A549 (cell line): ENCODE measurements around the gene GTF2H1. TPM values are rescaled to one million over a fixed set of nuclear protein-coding genes. Genes with fewer than 3 reads are reported as not detected.

Experiments used
- ATAC-seq, 2 experiments: fragments of 200-7000 bp in 1 of 2; fragments of >200 bp in 1 of 2; cut with Nextera tagmentation in 1 of 2; cut with Tn5 transposase in 1 of 2; 3 replicates each; pipeline versions ENCODE4 v1.8.0 to v1.9.1; 2018 to 2020; ENCODE audit warnings: mild to moderate bottlenecking in 1 of 2, moderate library complexity in 1 of 2
- CTCF ChIA-PET: fragments of 300-600 bp; sonication (Branson Sonifier 250); formaldehyde crosslinking; extraction: SDS; loops from one replicate; lab custom pipeline; 2021; ENCODE audit warnings: antibody characterized with exemption, inconsistent platforms; lab: Yijun Ruan, JAX
- POLR2A ChIA-PET: fragments of 350-600 bp; formaldehyde crosslinking; extraction: SDS; loops from one replicate; lab custom pipeline; 2021; ENCODE audit warnings: antibody characterized with exemption, inconsistent platforms; lab: Yijun Ruan, JAX
- DNase-seq, 2 experiments: peaks; one replicate each; pipeline versions ENCODE4 v3.0.0 to v3.0.0-alpha.2; 2011 to 2016; ENCODE audit warnings: low read depth in 1 of 2, low spot score in 1 of 2
- FAIRE-seq: peaks from 2 replicates; lab custom pipeline; 2011; peaks lifted over from hg19 to GRCh38; lab: Jason Lieb, UNC
- H3K27ac ChIP-seq, 2 experiments: fragments of >200 bp; sonication (Bioruptor Twin); formaldehyde crosslinking; 3 replicates each; pipeline ENCODE4 v1.5.1; 2016 to 2017
- H3K4me1 ChIP-seq: fragments of >200 bp; sonication (Bioruptor Twin); formaldehyde crosslinking; 3 replicates; pipeline ENCODE4 v1.6.1; 2016
- H3K4me2 ChIP-seq: fragments of >200 bp; sonication (Bioruptor Twin); formaldehyde crosslinking; 3 replicates; pipeline ENCODE4 v1.6.1; 2016
- H3K4me3 ChIP-seq: fragments of >200 bp; sonication (Bioruptor Twin); formaldehyde crosslinking; 3 replicates; pipeline ENCODE4 v1.5.1; 2016
- H3K9me3 ChIP-seq: fragments of >200 bp; sonication (Bioruptor Twin); formaldehyde crosslinking; 3 replicates; pipeline ENCODE4 v1.6.1; 2016
- BHLHE40 ChIP-seq: IDR thresholded peaks from 2 replicates; pipeline ENCODE4 v1.6.1; 2012; ENCODE audit warnings: low read depth, low read length, inconsistent platforms
- EP300 ChIP-seq, 2 experiments: fragments of >200 bp; sonication (Bioruptor Twin); formaldehyde crosslinking; IDR thresholded peaks; 2 replicates in 1 of 2; 3 replicates in 1 of 2; pipeline ENCODE4 v1.6.1; 2016 to 2017
- ESRRA ChIP-seq: fragments of 150-350 bp; IDR thresholded peaks from 2 replicates; pipeline ENCODE4 v1.6.1; 2014; ENCODE audit warnings: mild to moderate bottlenecking, low read length, borderline replicate concordance
- FOSB ChIP-seq: fragments of 250-450 bp; sonication (Bioruptor Pico); IDR thresholded peaks from 2 replicates; pipeline ENCODE4 v1.5.0; 2020; ENCODE audit warnings: mild to moderate bottlenecking, moderate library complexity
- FOXS1 ChIP-seq: fragments of 250-450 bp; sonication (Bioruptor Pico); IDR thresholded peaks from 2 replicates; pipeline ENCODE4 v1.5.0; 2020; ENCODE audit warnings: mild to moderate bottlenecking, moderate library complexity
- HDAC2 ChIP-seq: fragments of 200-600 bp; sonication (generic); IDR thresholded peaks from 2 replicates; pipeline ENCODE4 v1.6.1; 2016
- HOXA7 ChIP-seq: fragments of 250-450 bp; sonication (Bioruptor Pico); IDR thresholded peaks from 2 replicates; pipeline ENCODE4 v1.5.0; 2020; ENCODE audit warnings: mild to moderate bottlenecking, moderate library complexity
- HOXB5 ChIP-seq: fragments of 250-450 bp; sonication (Bioruptor Pico); IDR thresholded peaks from 2 replicates; pipeline ENCODE4 v1.5.0; 2020; ENCODE audit warnings: mild to moderate bottlenecking, moderate library complexity
- KDM1A ChIP-seq: fragments of 200-600 bp; sonication (generic); IDR thresholded peaks from 2 replicates; pipeline ENCODE4 v1.6.1; 2016; ENCODE audit warnings: low read depth, mild to moderate bottlenecking
- MAZ ChIP-seq: fragments of 150-350 bp; IDR thresholded peaks from 2 replicates; pipeline ENCODE4 v1.6.1; 2014; ENCODE audit warnings: antibody characterized with exemption, low read depth, low read length, borderline replicate concordance
- NFE2L2 ChIP-seq: fragments of 150-350 bp; conservative IDR thresholded peaks from 2 replicates; pipeline ENCODE4 v1.6.1; 2014; ENCODE audit warnings: low read length
- NPAS2 ChIP-seq: fragments of 250-450 bp; sonication (Bioruptor Pico); IDR thresholded peaks from 2 replicates; pipeline ENCODE4 v1.8.0; 2022; ENCODE audit warnings: mild to moderate bottlenecking, moderate library complexity, borderline replicate concordance
- NR3C1 ChIP-seq: fragments of >200 bp; sonication (Bioruptor Twin); formaldehyde crosslinking; IDR thresholded peaks from 3 replicates; pipeline ENCODE4 v1.6.1; 2017
- PHF8 ChIP-seq: fragments of 200-600 bp; sonication (generic); IDR thresholded peaks from 2 replicates; pipeline ENCODE4 v1.6.1; 2016; ENCODE audit warnings: low read depth, mild to moderate bottlenecking, antibody characterized with exemption, moderate library complexity, borderline replicate concordance
- POLR2AphosphoS2 ChIP-seq: conservative IDR thresholded peaks from 2 replicates; pipeline ENCODE4 v1.6.1; 2012; ENCODE audit warnings: low read length, improper control_type of control experiment, inconsistent platforms
- RARB ChIP-seq: fragments of 250-450 bp; sonication (Bioruptor Pico); IDR thresholded peaks from 2 replicates; pipeline ENCODE4 v1.8.0; 2021; ENCODE audit warnings: mild to moderate bottlenecking, moderate library complexity
- RCOR1 ChIP-seq: fragments of 150-350 bp; IDR thresholded peaks from 2 replicates; pipeline ENCODE4 v1.6.1; 2014; ENCODE audit warnings: antibody characterized with exemption, low read length, low read depth
- RNF2 ChIP-seq: fragments of 200-600 bp; sonication (generic); IDR thresholded peaks from 2 replicates; pipeline ENCODE4 v1.6.1; 2016; ENCODE audit warnings: low read depth, mild to moderate bottlenecking, antibody characterized with exemption, moderate library complexity, borderline replicate concordance
- SMC3 ChIP-seq: fragments of >200 bp; sonication (Bioruptor Twin); formaldehyde crosslinking; IDR thresholded peaks from 3 replicates; pipeline ENCODE4 v1.6.1; 2018; ENCODE audit warnings: inconsistent platforms
- ZC3H11A ChIP-seq: fragments of 450-650 bp; IDR thresholded peaks from 2 replicates; pipeline ENCODE4 v1.6.1; 2014; ENCODE audit warnings: antibody characterized with exemption, mild to moderate bottlenecking
- ZFP36 ChIP-seq: fragments of 450-650 bp; IDR thresholded peaks from 2 replicates; pipeline ENCODE4 v1.6.1; 2014; ENCODE audit warnings: borderline replicate concordance; ENCODE audit not compliant: partially characterized antibody
- ZNF302 ChIP-seq: fragments of 250-450 bp; sonication (Bioruptor Pico); IDR thresholded peaks from 2 replicates; pipeline ENCODE4 v1.9.0; 2021; ENCODE audit warnings: inconsistent platforms, mild to moderate bottlenecking, moderate library complexity
- WGBS: methylation state at CpG from one replicate; pipeline ENCODE4 v1.1.6; 2017; ENCODE audit errors: missing lambda C conversion rate; 5-methylcytosine and 5-hydroxymethylcytosine counted together
- polyA plus RNA-seq, 4 experiments: library from polyadenylated mRNA; depleted of rRNA in 3 of 4; stranded (reverse); fragments of >200 nt; fragmentation: RNase III in 1 of 4; extraction: RNeasy Plus Mini Kit Qiagen cat#74134 plus additional on column Dnase treatment in 1 of 4; gene quantifications; 2 replicates in 3 of 4; 3 replicates in 1 of 4; pipeline ENCODE4 v1.2.3, GENCODE V29; 2011 to 2017
- TF ChIP-seq, protein P1 (sequence below): fragments of >200 bp; sonication (Bioruptor Twin); formaldehyde crosslinking; IDR thresholded peaks from 3 replicates; pipeline ENCODE4 v1.5.1; 2016
- TF ChIP-seq, protein P2 (sequence below): fragments of 250-450 bp; sonication (Bioruptor Pico); IDR thresholded peaks from 2 replicates; pipeline ENCODE4 v1.5.0; 2021; ENCODE audit warnings: mild to moderate bottlenecking, moderate library complexity, borderline replicate concordance
- TF ChIP-seq, protein P3 (sequence below): fragments of 250-450 bp; sonication (Bioruptor Pico); IDR thresholded peaks from 2 replicates; pipeline ENCODE4 v1.5.0; 2020; ENCODE audit warnings: low read depth, mild to moderate bottlenecking, moderate library complexity
- TF ChIP-seq, protein P4 (sequence below): fragments of 150-350 bp; IDR thresholded peaks from 2 replicates; pipeline ENCODE4 v1.6.1; 2014; ENCODE audit warnings: low read depth, mild to moderate bottlenecking, low read length
- TF ChIP-seq, protein P5 (sequence below): IDR thresholded peaks from 2 replicates; pipeline ENCODE4 v1.6.1; 2012

The GTF2H1 gene
- polyA plus RNA-seq, 2 of the 4 experiments (the other 2 are of a cell fraction) = 38.8 to 56.0 TPM

DNA sequence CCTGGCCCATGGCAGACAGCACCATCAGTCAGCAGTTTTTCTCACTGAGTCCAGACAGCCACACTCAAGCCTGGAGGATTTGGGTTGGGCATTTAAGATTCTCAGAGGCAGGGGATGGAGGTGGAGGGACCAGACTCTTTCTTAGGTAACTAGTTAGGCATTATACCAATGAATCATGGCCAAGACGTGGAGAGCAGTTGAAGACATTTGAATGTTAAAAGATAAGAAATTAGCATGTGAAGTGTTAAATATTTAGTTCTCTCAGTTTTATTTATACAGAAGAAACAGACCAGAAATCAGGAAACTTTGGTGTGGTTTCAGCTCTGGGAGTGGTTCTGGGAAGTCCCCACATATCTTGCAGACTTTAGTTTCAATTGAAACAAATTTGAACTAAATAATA is 9.9 kb downstream of the GTF2H1 start:
- 76% methylated on average over 1 of the region's 1 CpG for WGBS
- CTCF ChIA-PET = interaction anchor here (1.0 kb wide), 1 partner anchor 49 kb away, joined by 3 read pairs; no protein-coding TSS in a partner anchor

DNA sequence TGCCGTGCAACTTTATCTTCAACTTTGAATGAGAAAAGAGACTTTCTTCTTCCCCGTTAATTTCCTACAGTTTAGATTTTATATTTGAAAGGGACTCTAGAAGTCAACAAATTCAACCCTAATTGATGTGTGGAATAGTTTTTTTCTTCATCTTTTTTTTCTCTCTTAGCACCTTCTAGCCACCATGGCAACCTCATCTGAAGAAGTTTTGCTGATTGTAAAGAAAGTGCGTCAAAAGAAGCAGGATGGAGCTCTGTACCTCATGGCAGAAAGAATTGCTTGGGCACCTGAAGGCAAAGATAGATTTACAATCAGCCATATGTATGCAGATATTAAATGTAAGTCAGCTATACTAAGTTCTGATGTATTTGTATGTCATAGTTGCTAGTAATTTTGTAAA is 10.5 kb downstream of the GTF2H1 start:
- DNase-seq (no peak), ATAC-seq (no peak), FAIRE-seq (no peak)
- H3K9me3 ChIP-seq = no peaks in the 10 kb centered on the region
- POLR2A ChIA-PET = no interaction called here
- WGBS = 92% methylated on average over 3 of the region's 3 CpGs
- no peak overlapping the region for H3K4me3 ChIP-seq
- CTCF ChIA-PET = interaction anchor here (1.0 kb wide), 1 partner anchor 48 kb away, joined by 3 read pairs; no protein-coding TSS in a partner anchor
- TF ChIP-seq FOSB (CRISPR knock-in tag) = no peak
- no peak for TF ChIP-seq RCOR1
- TF ChIP-seq, protein P1, sequence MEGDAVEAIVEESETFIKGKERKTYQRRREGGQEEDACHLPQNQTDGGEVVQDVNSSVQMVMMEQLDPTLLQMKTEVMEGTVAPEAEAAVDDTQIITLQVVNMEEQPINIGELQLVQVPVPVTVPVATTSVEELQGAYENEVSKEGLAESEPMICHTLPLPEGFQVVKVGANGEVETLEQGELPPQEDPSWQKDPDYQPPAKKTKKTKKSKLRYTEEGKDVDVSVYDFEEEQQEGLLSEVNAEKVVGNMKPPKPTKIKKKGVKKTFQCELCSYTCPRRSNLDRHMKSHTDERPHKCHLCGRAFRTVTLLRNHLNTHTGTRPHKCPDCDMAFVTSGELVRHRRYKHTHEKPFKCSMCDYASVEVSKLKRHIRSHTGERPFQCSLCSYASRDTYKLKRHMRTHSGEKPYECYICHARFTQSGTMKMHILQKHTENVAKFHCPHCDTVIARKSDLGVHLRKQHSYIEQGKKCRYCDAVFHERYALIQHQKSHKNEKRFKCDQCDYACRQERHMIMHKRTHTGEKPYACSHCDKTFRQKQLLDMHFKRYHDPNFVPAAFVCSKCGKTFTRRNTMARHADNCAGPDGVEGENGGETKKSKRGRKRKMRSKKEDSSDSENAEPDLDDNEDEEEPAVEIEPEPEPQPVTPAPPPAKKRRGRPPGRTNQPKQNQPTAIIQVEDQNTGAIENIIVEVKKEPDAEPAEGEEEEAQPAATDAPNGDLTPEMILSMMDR = no peak
- no peak for TF ChIP-seq PHF8
- no peak for TF ChIP-seq POLR2AphosphoS2
- TF ChIP-seq MAZ = no peak
- no peak overlapping the region for H3K27ac ChIP-seq
- H3K4me1 ChIP-seq = peaks cover 15% of the 10 kb centered on the region
- H3K4me2 ChIP-seq = no peak overlapping the region

More for the DNA sequence above, 9.9 kb downstream of the GTF2H1 start:
- Histone ChIP-seq H3K4me1 (peaks cover 15% of the 10 kb centered on the region), H3K4me3 (no peak overlapping the region), H3K9me3 (no peaks in the 10 kb centered on the region), H3K4me2 (no peak overlapping the region), H3K27ac (0 out of 6 replicates have a peak overlapping the region, but pooled peaks of 1 of the 2 experiments have one; percentile 31)
- ATAC-seq (no peak), DNase-seq (no peak), FAIRE-seq (no peak)
- POLR2A ChIA-PET = no interaction called here
- no peak for TF ChIP-seq POLR2AphosphoS2
- no peak for TF ChIP-seq HDAC2
- no peak for TF ChIP-seq ESRRA
- no peak for TF ChIP-seq RARB
- TF ChIP-seq FOSB (CRISPR knock-in tag) = no peak
- TF ChIP-seq, protein P2, sequence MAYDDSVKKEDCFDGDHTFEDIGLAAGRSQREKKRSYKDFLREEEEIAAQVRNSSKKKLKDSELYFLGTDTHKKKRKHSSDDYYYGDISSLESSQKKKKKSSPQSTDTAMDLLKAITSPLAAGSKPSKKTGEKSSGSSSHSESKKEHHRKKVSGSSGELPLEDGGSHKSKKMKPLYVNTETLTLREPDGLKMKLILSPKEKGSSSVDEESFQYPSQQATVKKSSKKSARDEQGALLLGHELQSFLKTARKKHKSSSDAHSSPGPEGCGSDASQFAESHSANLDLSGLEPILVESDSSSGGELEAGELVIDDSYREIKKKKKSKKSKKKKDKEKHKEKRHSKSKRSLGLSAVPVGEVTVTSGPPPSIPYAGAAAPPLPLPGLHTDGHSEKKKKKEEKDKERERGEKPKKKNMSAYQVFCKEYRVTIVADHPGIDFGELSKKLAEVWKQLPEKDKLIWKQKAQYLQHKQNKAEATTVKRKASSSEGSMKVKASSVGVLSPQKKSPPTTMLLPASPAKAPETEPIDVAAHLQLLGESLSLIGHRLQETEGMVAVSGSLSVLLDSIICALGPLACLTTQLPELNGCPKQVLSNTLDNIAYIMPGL (CRISPR knock-in tag) = no peak
- TF ChIP-seq ZNF302 (CRISPR knock-in tag) = no peak
- TF ChIP-seq NPAS2 = no peak
- no peak for TF ChIP-seq NR3C1
- TF ChIP-seq FOXS1 (CRISPR knock-in tag) = no peak
- no peak for TF ChIP-seq HOXA7
- TF ChIP-seq, protein P3, sequence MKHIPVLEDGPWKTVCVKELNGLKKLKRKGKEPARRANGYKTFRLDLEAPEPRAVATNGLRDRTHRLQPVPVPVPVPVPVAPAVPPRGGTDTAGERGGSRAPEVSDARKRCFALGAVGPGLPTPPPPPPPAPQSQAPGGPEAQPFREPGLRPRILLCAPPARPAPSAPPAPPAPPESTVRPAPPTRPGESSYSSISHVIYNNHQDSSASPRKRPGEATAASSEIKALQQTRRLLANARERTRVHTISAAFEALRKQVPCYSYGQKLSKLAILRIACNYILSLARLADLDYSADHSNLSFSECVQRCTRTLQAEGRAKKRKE (CRISPR knock-in tag) = no peak

DNA sequence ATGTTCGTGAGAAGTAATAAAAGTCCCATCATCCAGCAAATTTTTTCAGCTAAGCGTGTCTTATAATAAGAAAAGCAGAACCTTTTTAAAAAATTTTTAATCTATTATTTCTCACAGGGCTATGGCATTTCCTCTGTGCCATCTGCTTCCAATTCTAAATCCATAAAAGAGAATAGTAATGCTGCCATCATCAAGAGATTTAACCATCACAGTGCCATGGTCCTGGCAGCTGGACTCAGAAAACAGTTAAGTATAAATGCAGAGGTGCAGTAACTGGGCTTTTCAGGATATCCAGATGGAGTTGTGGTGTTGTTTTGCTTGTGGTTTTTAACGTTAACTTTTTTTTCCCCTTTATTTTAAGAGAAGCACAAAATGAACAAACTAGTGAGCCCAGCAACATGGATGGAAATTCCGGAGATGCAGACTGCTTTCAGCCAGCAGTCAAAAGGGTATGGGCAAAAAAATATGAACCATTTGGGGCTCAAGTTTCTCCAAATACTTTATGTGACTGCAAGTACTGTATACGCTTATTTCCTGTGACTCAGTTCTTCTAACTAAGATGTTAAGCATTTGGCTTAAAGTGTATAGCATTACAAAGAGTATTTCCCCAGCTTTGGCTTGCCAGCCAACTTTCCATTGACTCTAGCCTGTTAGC is 25.2 kb downstream of the GTF2H1 start:
- ATAC-seq = no peak
- H3K4me2 ChIP-seq = no peak overlapping the region
- no peak overlapping the region for H3K27ac ChIP-seq
- WGBS = 88% methylated on average over 5 of the region's 5 CpGs
- ChIA-PET POLR2A (no interaction called here), CTCF (interaction anchor here (0.6 to 1.5 kb wide), 4 partner anchors 9 to 183 kb away, joined by 3 to 4 read pairs (median 4); no protein-coding TSS in a partner anchor)
- no peak for FAIRE-seq
- TF ChIP-seq KDM1A (no peak), HOXB5 (CRISPR knock-in tag) (no peak), ESRRA (no peak), EP300 (IDR thresholded peaks at IDR 0.05) (no peak), NPAS2 (no peak), BHLHE40 (no peak), ZC3H11A (no peak), RNF2 (no peak), NFE2L2 (no peak), ZFP36 (no peak), RARB (no peak), FOXS1 (CRISPR knock-in tag) (no peak), SMC3 (no peak), HOXA7 (no peak)
- TF ChIP-seq, protein P4, sequence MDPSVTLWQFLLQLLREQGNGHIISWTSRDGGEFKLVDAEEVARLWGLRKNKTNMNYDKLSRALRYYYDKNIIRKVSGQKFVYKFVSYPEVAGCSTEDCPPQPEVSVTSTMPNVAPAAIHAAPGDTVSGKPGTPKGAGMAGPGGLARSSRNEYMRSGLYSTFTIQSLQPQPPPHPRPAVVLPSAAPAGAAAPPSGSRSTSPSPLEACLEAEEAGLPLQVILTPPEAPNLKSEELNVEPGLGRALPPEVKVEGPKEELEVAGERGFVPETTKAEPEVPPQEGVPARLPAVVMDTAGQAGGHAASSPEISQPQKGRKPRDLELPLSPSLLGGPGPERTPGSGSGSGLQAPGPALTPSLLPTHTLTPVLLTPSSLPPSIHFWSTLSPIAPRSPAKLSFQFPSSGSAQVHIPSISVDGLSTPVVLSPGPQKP = no peak
- TF ChIP-seq, protein P5, sequence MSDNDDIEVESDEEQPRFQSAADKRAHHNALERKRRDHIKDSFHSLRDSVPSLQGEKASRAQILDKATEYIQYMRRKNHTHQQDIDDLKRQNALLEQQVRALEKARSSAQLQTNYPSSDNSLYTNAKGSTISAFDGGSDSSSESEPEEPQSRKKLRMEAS = no peak
- H3K4me3 ChIP-seq = no peak overlapping the region
- peaks cover 6% of the 10 kb centered on the region for H3K4me1 ChIP-seq
- no peaks in the 10 kb centered on the region for H3K9me3 ChIP-seq
- DNase-seq = no peak
